ENCODE measurements around the gene CCNK.

Gene CCNK

GRCh38 chr14:99519931-99520421 is 38.8 kb downstream of the CCNK start:
- no peak for DNase-seq (ENCODE audit: low read depth in 3 of 3)

DNA sequence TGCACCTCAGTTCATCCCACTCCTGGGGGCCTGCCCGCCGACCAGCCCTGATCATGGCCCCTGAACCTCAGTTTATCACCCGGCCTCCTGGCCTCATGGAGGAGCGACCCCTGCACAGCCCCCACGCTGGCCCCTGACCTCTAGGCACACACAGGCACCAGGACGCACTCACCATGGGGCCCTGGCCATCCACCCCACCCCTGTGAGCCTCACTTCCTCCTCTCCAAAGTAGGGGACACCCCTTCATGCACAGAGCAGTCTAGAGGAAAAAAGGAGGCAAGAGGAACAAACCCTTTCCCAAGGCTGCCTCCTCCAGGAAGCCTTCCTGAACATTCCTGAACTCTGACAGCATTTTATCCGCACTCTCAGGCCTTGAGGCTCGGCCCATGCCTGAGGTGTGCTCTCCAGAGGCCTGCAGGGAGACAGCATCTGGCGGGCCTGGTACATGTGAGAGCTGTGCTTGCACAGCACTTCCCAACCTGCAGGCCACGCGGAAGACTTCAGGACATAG is 39.4 kb downstream of the CCNK start:
- DNase-seq (ENCODE audit: low read depth in 3 of 3), result no peak

DNA sequence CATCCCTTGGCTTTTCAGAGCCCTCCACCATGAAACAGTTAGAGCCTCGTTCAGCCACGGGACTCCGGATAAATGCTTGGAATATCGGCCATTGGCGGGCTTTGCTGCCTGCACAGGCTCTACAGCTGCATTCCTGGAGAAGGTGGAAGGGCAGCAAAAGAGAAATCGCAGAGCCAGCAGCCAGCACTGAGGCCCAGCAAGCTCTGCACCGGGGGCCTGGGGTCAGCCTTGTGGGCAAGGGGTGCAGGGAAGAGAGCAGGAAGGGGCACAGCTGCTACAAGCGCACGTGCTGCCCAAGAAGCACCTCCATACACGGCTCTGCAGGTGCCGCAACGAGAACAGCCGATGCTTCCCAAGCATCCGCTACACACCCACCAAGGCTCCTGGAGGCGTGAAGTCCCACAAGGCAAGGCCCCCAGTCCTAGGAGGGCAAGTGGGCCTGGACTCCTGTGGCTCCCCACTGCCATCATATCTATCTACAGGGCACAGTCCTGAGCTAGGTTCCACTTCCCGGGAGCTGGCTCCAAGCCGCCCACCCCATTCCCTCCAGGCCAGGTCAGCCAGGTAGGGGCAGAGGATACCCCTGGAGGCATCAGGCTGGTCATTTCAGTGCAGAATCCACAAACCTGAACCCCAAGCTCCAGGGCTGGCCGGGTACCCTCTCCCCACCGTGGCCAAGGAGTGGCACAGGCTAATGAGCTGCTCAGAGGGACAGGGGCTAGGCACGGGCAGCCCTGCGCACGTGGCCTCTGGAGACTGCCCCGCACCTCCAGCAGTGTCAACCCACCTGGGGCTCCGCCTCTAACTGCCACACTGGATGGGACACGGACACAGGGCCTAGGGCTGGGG is 40.2 kb downstream of the CCNK start:
- no peak for DNase-seq (ENCODE audit: low read depth in 3 of 3)

DNA sequence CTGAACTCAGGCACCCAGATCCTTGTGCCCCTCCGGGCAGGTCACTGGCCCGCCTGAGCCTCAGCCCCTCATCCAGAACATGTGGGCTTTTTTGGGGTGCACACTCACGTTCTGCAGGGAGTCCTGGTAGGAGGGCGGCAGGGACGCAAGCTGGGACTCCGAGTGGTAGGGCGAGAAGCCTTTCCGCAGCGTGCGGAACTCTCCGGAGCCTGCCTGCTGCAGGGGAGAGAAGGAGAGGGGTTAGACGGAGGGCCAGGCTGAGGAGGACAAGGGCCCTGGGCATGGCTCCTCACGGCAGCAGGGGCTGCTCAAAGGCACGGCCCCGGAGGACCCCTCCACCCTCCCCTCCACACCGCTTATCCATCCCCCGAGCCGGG is 40.8 kb downstream of the CCNK start:
- no peak for DNase-seq (ENCODE audit: low read depth in 3 of 3)

- no peak for DNase-seq (ENCODE audit: low read depth in 3 of 3)
Measured at GRCh38 chr14:99522457-99522891, 41.3 kb downstream of the CCNK start.

DNA sequence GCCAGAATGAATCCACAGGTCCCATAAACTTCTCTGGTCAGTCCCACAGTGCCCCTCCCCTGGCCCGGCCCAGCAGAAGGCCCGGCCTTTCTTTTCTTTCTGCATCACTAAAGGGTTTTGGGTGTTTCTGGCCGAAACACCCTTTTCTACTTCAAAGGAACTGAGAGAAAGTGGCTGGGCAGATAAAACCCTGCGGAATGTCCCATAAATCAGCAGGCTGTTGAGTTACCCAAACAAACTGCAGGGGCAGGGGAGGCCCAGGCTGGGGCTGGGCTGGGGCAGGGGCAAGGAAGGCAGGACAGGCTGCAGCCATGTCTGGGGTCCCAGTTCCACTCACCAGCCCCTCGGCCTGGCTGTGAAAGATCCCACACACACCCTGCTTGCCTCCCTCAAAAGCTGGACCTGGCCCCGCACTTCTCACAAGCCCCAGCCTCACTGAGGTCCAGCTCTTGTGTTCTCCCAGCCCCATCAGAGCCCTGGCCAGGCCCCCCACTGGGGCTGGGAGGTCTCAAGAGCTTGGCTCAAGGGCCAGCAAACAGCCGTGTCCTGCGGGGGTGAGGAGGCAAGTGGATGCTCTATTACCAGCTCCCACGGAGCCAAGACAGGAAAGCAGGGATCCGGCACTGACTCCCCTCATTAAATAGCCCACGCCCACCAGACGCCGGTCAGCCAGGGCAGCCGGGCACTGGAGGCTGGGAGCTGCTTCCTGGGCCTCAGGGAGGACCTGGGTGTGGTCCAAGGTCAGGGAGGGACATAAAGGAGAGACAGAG is 41.9 kb downstream of the CCNK start:
- DNase-seq (ENCODE audit: low read depth in 3 of 3), result no peak

DNA sequence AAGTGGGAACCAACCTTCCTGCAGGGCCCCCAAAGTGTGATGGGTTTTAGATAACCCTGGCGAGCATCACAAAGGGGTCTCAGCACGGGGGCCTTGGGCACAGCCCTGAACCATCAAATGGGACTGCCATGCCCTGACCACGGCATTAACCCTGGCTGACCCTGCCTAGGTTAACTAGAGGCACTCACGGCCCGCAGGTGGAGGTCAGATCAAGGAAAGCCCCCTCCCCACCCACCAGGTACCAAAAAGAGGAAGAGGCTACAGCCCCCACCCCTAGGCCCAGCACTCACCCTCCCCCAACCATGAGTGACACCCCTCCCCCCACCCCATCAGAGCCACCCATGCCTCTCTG is 42.5 kb downstream of the CCNK start:
- no peak for DNase-seq (ENCODE audit: low read depth in 3 of 3)

GRCh38 chr14:99524091-99524661 is 43.0 kb downstream of the CCNK start:
- no peak for DNase-seq (ENCODE audit: low read depth in 3 of 3)

DNA sequence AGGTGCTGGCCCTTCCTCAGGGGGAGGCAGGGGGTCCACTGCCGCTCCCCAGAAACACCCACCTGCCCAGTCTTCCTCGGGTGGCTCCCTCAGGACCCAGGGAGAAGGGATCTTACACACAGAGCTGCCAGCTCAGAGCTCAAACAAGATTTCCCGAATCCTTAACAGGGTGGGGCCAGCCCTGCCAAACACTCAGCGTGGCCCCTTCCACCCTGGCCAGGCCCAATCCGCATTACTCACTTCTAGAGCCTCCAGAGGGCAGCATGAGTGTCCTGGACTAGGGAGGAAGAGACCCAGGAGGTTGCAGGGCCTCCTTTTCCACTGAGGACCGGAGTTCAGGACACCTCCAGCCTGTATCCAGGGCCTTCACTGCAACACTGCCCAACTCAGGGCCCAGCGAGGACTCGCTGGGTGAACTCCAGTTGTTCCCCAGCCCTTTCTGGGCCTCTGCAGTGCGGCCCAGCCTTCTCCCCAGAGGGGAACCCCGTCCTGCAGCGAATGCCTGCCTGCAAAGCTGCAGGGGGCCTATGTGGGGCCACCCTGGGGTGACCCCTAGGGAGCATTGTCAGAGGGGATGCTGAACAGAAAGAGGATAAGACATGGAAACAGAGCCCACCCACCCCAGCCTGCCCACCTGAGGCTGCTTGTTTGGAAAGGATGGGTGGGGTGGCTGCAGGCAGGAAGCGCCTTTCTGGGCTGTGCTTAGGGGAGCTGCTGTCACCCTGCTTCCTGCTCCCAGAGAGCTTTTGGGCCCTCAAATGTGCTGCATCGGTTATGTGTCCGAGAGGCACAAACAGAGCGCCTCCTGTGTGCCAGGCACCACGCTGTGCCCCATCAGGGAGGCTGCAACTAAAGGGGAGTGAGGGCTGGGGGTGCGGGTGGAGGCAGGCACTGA is 43.8 kb downstream of the CCNK start:
- no peak for DNase-seq (ENCODE audit: low read depth in 3 of 3)

GRCh38 chr14:99525699-99526080 is 44.5 kb downstream of the CCNK start:
- DNase-seq (ENCODE audit: low read depth in 3 of 3), result no peak

GRCh38 chr14:99527026-99527425 is 45.8 kb downstream of the CCNK start:
- no peak for DNase-seq (ENCODE audit: low read depth in 3 of 3)

DNA sequence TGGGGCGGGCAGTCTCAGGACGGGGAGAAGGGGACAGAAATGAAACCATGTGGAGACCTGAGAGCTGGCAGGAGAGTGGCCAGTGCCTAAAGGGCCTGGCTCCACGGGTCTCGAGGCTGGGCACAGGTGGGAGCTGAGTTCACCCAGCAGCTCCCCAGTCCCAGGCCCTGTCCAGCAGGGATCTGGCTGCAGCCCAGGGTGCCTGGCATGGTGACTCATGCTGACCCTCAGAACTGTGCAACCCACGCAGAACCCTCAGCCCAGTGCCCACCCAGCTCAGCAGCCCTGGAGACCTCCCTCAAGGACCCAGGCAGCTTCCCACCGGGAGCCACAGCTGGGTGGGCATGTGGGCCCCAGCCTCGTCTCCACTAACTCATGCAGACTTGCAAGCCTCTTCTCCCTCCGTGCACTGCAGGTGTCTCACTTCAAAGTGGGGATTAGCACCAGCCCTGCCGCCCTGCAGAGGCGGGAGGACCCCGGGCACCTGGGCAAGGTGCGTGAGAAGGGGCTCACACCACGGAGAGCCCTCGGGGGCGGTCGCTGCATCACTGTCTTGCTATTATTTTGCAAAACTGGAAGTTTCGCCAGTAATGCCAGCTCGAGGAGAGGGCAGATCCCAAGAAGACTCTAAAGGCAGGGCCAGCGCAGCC is 46.3 kb downstream of the CCNK start:
- no peak for DNase-seq (ENCODE audit: low read depth in 3 of 3)

GRCh38 chr14:99529899-99530298 is 48.7 kb downstream of the CCNK start:
- no peak for DNase-seq (ENCODE audit: low read depth in 3 of 3)

DNA sequence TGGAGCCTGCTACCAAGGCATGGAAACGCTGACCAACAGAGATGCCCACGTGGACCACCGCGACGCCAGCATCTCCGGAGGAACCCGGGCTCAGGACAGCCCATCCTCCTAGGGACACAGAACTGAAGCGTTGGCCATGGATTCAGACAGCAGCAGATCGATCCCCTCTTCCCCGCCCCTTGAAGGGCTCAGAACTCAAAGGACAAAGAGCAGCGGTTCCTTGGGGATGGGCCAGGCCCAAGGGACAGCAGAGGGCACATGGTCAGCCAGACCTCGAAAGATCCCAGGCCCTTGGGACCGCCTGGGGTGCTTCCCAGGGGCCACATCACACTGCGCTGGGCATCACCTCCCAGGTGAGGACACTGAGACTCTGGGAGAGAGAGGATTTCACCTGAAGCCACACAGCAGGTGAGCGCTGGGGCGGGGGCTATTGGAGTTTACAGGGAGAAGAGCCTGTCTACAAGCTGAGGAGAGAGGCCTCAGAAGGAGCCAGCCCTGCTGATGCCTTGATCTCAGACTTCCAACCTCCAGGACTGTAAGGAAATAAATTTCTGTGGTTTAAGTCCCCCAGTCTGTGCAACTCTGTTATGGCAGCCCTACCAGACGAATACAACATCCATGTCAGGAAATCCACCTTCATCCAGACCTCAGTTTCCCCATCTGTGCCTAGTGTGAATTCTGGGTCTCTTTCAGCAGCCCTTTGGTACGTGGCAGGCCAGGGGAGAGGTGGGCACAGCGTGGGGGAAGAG is 49.4 kb downstream of the CCNK start:
- no peak for DNase-seq (ENCODE audit: low read depth in 3 of 3)

- DNase-seq (ENCODE audit: low read depth in 3 of 3), result no peak
Measured at GRCh38 chr14:99531251-99532096, 50.3 kb downstream of the CCNK start.

DNA sequence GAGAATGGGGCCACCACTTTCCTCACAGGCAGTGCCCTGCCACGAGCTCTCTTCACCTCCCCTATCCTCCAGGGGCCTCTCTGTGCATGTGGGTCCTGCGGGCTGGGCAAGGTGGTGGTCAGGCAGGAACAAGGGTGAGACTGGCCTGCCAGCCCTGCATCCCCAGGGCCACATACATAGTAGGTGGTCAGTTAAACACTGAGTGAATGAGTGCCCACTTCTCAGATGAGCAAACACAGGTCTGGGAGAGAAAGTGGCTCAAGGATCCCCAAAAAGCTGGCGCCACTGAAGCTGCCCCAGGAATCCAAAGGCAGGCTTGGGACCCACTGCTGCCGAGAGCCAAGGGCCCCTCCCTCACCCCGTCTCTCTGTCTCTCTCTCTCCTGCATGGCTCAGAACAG is 51.1 kb downstream of the CCNK start:
- no peak for DNase-seq (ENCODE audit: low read depth in 3 of 3)

DNA sequence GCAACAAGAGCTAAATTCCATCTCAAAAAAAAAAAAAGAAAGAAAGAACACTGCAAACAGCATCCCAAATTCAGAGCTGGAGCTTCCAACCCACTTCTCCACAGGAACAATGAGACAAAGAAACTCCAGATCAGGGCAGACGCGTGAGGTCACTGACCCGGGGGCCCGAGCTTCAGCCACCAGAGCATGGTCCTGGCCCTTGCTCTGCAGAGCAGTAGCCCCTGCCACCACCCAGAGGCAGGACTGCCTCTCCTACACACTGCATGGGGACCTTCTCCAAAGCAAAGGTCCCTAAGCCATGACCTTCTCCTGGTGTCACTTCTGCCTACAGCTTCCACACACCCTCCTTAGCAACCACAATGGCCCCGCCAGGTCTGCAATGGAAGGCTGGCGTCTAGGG is 53.1 kb downstream of the CCNK start:
- no peak for DNase-seq (ENCODE audit: low read depth in 3 of 3)

DNA sequence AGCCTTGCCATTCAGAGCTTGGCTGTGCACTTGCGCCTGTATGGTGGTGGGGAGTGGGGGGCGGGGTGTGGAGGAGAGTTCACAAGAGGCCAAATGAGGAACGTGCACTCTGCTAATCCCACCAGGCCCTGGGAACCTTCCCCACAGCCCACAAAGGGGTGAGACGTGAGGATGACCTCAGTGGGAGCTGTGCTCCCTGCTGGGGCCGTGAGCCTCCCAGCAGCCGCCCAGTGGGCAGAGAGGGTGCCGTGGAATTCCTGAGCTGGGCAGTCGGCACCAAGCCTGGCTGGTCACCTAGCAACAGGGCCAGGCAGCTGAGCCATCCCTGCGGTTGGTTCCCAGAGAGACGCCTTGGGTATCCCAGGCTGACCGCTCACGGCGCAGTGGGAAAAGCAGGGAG is 53.7 kb downstream of the CCNK start:
- DNase-seq (ENCODE audit: low read depth in 3 of 3), result no peak

DNA sequence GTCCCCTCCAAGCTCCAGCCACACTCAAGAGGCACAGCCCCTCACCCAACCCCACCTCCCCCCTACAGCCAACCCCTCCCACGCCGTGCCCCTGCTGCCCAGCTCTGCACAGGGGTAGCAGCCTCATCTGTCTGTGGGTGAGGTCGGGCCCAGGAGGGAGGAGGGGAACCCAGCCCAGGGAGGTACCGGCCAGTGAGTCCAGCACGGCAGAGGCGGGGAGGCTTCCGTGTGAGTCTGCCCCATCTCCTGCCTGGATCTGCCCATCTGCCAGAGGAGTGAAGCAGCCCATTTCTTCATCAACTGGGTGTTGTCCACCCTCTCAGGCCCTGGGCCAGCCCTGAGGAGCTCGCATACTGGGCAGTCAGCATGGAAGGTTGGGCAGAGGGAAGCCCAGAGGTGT is 54.2 kb downstream of the CCNK start:
- no peak for DNase-seq (ENCODE audit: low read depth in 3 of 3)
